GM18873 (cell line): ENCODE results near the gene CENPU.

ENCODE experiments used
- ATAC-seq: cut with Tn5 transposase; IDR thresholded peaks from one replicate; pipeline ENCODE4 v1.9.1; 2021; ENCODE audit warnings: mild to moderate bottlenecking, moderate library complexity, moderate number of reproducible peaks; ENCODE audit not compliant: unreplicated experiment, low FRiP score

The CENPU gene

DNA sequence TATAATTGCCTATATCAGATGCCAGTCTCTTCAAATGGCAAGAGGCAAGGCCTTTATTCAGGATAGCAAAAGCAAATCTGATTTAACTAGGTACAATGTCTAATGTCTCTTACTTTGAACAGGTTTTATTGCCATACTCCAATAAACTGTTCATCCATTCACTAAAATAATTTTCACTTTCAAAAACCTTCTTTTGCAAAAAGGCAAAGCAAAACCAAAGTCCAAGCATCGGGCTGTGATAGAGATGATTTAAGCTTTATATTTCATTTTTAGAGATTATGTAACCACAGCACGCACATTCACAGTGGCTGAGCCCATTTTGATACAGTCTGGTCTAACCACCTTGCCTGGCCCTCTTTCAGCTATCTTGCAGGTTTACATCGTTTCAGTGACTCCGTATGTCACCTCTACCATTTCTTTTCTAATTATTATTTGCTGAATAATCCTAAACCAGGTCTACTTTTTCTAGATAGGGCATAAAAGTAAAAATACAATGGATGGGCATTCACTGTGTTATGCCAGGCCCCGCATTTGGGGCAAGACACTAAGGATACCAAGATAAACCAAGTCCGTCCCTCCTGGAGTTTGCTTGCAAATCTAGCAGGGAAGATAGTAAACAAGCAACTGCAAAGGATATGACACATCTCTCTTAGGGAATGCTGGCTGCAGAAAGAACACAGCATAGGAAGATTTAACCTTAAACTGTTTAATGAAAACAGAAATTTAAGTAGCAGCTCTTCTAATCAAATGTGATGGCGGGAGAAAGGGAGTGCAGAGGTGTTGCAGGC lies 86.4 kb downstream of the CENPU start:
- ATAC-seq = no peak

DNA sequence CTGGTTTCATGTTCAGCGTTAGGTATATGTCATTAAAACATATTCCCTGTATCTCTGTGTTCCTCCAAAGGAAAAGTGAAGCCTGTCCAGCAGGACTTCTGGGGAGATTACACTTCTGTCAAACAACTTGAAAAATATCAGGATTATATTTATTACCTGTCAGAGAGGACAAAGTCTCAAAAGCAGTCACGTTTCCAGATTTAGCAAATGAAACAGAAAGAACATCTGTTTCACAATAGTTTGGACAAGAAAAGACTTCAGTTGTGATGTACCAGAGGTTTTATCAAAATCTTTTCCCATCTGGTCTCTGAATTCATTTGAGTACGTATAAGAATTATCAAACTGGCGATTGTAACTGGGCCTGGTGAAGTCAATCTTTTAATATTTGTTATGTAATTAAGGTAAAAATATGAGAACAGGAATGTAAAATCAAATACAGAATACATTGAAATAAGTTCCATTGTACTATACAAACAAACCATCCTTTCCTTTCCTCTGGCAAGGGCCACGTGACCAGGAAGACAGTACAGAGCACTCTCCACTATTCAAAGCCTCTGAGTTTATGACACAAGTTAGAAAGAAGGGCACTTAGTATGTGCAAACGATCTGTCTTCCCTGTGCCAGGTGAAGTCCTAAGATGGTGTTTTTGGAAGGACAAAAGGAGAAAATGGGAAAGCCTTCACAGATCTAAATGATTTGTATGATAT lies 87.8 kb downstream of the CENPU start:
- no peak for ATAC-seq

DNA sequence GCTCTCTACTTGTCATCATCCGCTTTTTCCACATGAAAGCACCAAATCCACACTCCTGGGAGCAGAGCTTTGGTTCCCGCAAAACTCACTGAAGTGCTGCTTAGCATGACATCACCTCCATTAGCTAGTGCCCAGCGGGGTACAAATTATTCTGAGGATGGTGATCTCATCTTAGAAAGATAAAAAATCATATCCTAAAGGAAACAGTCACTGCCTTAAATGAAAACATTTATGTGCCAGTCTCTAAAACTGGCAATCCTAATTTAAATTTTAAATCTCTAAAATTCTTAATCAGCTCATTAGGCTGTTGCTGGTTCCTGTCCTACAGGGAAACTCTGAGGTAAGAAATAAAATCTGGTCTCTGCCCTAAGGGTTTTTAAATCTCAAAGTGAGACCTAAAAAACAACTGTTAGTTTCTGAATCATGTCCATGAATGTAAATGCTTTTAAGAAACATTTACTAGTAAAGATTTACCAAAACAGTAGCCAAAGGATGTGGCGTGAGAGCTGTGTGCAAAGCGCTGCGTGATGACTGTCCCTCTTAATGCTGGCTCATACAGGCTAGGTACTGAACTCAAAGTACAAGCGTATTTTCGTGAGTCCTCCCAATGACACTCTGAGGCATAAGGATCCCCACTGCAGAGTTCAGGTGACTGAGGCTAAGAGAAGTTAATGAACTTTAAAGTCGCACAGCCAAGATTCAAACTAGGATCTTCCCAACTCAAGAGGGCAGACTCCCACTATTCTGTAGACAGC lies 89.2 kb downstream of the CENPU start:
- ATAC-seq = no peak
